A549 (cell line): ENCODE data around the gene CLEC4M.

Experiments used
- CEBPB ChIP-seq, 2 experiments: fragments of >200 bp in 1 of 2; sonication (Bioruptor Twin) in 1 of 2; formaldehyde crosslinking in 1 of 2; IDR thresholded peaks; 2 replicates each; pipeline ENCODE4 v1.6.1; 2012 to 2016
- ELK1 ChIP-seq: fragments of 150-350 bp; IDR thresholded peaks from 2 replicates; pipeline ENCODE4 v1.6.1; 2014; ENCODE audit warnings: low read depth, mild to moderate bottlenecking, low read length
- EP300 ChIP-seq, 2 experiments: fragments of >200 bp; sonication (Bioruptor Twin); formaldehyde crosslinking; IDR thresholded peaks; 2 replicates in 1 of 2; 3 replicates in 1 of 2; pipeline ENCODE4 v1.6.1; 2016 to 2017
- POLR2A ChIP-seq: IDR thresholded peaks from 2 replicates; pipeline ENCODE4 v1.6.1; 2012; ENCODE audit warnings: mild to moderate bottlenecking, low read length
- RCOR1 ChIP-seq: fragments of 150-350 bp; IDR thresholded peaks from 2 replicates; pipeline ENCODE4 v1.6.1; 2014; ENCODE audit warnings: antibody characterized with exemption, low read length, low read depth

- TF ChIP-seq RCOR1 (no peak), EP300 (IDR thresholded peaks at IDR 0.05) (no peak), POLR2A (no peak), CEBPB (IDR thresholded peaks at IDR 0.05) (no peak), ELK1 (no peak)
Observed at GRCh38 chr19:7748171-7748570, 14.9 kb upstream of the CLEC4M start.
